ENCODE data around the gene NARF. TPM values are rescaled to one million over a fixed set of nuclear protein-coding genes. Genes with fewer than 3 reads are reported as not detected.

Gene NARF
- total RNA-seq, 1 donor from 2014 or later: 40.0 TPM

GRCh38 chr17:82489117-82489516, 30.6 kb downstream of the NARF start:
- Histone ChIP-seq H3K27me3 (ENCODE audit: control insufficient read depth, insufficient read depth, low read length) (no peaks in the 10 kb centered on the region), H3K36me3 (ENCODE audit: control insufficient read depth, insufficient read depth, low read length) (peaks cover 15% of the 10 kb centered on the region), H3K4me3 (ENCODE audit: low read depth, low read length) (no peak overlapping the region)
- FAIRE-seq: no peak
- no peak for TF ChIP-seq CTCF (IDR thresholded peaks at IDR 0.05; ENCODE audit: insufficient read depth, low read length, severe bottlenecking)
- no peak for DNase-seq (ENCODE audit: low read depth)

- TF ChIP-seq CTCF (IDR thresholded peaks at IDR 0.05; ENCODE audit: insufficient read depth, low read length, severe bottlenecking): no peak
- DNase-seq (ENCODE audit: low read depth) (no peak), FAIRE-seq (no peak)
- H3K36me3 ChIP-seq (ENCODE audit: control insufficient read depth, insufficient read depth, low read length): peaks cover 11% of the 10 kb centered on the region
- no peaks in the 10 kb centered on the region for H3K27me3 ChIP-seq (ENCODE audit: control insufficient read depth, insufficient read depth, low read length)
- H3K4me3 ChIP-seq (ENCODE audit: low read depth, low read length): no peak overlapping the region
These were observed 31.4 kb downstream of the NARF start for GRCh38 chr17:82489851-82490511.

GRCh38 chr17:82490512-82491195, 32.1 kb downstream of the NARF start:
- TF ChIP-seq CTCF (IDR thresholded peaks at IDR 0.05; ENCODE audit: insufficient read depth, low read length, severe bottlenecking): no peak
- Histone ChIP-seq H3K4me3 (ENCODE audit: low read depth, low read length) (no peak overlapping the region), H3K36me3 (ENCODE audit: control insufficient read depth, insufficient read depth, low read length) (peaks cover 11% of the 10 kb centered on the region), H3K27me3 (ENCODE audit: control insufficient read depth, insufficient read depth, low read length) (no peaks in the 10 kb centered on the region)
- DNase-seq (ENCODE audit: low read depth) (no peak), FAIRE-seq (no peak)

GRCh38 chr17:82491196-82491530, 32.6 kb downstream of the NARF start:
- Histone ChIP-seq H3K27me3 (ENCODE audit: control insufficient read depth, insufficient read depth, low read length) (no peaks in the 10 kb centered on the region), H3K36me3 (ENCODE audit: control insufficient read depth, insufficient read depth, low read length) (peaks cover 7% of the 10 kb centered on the region), H3K4me3 (ENCODE audit: low read depth, low read length) (no peak overlapping the region)
- TF ChIP-seq CTCF (IDR thresholded peaks at IDR 0.05; ENCODE audit: insufficient read depth, low read length, severe bottlenecking): no peak
- no peak for FAIRE-seq
- no peak for DNase-seq (ENCODE audit: low read depth)

- no peak for DNase-seq (ENCODE audit: low read depth)
- no peak for FAIRE-seq
- H3K36me3 ChIP-seq (ENCODE audit: control insufficient read depth, insufficient read depth, low read length): peaks cover 4% of the 10 kb centered on the region
- H3K27me3 ChIP-seq (ENCODE audit: control insufficient read depth, insufficient read depth, low read length): no peaks in the 10 kb centered on the region
- H3K4me3 ChIP-seq (ENCODE audit: low read depth, low read length): no peak overlapping the region
- no peak for TF ChIP-seq CTCF (IDR thresholded peaks at IDR 0.05; ENCODE audit: insufficient read depth, low read length, severe bottlenecking)
These were observed 33.0 kb downstream of the NARF start for GRCh38 chr17:82491533-82491932.
